ENCODE measurements around the gene IMMP2L.

DNA sequence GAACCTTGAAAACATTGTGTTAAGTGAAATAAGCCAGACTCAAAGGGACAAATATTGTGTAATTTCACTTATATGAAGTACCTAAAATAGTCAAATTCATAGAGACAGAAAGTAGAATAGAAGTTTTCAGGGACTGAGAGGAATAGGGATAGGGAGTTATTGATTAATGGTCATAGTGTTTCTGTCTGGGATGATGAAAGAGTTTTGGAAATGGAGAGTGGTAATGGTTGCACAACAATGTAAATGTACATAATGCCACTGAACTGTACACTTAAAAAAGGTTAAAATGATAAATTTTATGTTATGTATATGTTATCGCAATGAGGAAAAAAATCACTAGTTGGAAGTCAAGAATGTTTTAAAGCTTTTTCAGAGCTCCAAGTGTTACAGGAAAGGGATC lies 33.5 kb upstream of the IMMP2L start:
- TF ChIP-seq FOXK2 (IDR thresholded peaks at IDR 0.05) = no peak
- no peak for TF ChIP-seq NFRKB (IDR thresholded peaks at IDR 0.05)
- no peak for TF ChIP-seq ELF4 (IDR thresholded peaks at IDR 0.05)
- TF ChIP-seq TARDBP (IDR thresholded peaks at IDR 0.05) = no peak
- no peak for TF ChIP-seq HDGF (IDR thresholded peaks at IDR 0.05; ENCODE audit: borderline replicate concordance)
- TF ChIP-seq, protein P1, sequence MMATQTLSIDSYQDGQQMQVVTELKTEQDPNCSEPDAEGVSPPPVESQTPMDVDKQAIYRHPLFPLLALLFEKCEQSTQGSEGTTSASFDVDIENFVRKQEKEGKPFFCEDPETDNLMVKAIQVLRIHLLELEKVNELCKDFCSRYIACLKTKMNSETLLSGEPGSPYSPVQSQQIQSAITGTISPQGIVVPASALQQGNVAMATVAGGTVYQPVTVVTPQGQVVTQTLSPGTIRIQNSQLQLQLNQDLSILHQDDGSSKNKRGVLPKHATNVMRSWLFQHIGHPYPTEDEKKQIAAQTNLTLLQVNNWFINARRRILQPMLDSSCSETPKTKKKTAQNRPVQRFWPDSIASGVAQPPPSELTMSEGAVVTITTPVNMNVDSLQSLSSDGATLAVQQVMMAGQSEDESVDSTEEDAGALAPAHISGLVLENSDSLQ (IDR thresholded peaks at IDR 0.05) = no peak
- TF ChIP-seq SP1 (IDR thresholded peaks at IDR 0.05) = no peak
